GM19238 (cell line): ENCODE data around the gene UNC45A.
A peak's percentile ranks its signal among the peaks of the same experiment; 100 is the strongest.

Experiments
- DNase-seq: peaks from one replicate; pipeline ENCODE4 v3.0.0; 2011; ENCODE audit warnings: low spot score; ENCODE audit not compliant: insufficient read length

The UNC45A gene

GRCh38 chr15:90962021-90962420, 26.9 kb downstream of the UNC45A start:
- no peak for DNase-seq

GRCh38 chr15:90966262-90966661, 31.2 kb downstream of the UNC45A start:
- no peak for DNase-seq

GRCh38 chr15:90967206-90967605, 32.1 kb downstream of the UNC45A start:
- no peak for DNase-seq

GRCh38 chr15:90968434-90968833, 33.3 kb downstream of the UNC45A start:
- DNase-seq = no peak

GRCh38 chr15:90970274-90970673, 35.2 kb downstream of the UNC45A start:
- DNase-seq = no peak

GRCh38 chr15:90972133-90972532, 37.0 kb downstream of the UNC45A start:
- DNase-seq = no peak

- no peak for DNase-seq
Observed at GRCh38 chr15:90974216-90974615, 39.1 kb downstream of the UNC45A start.

- no peak for DNase-seq
Observed at GRCh38 chr15:90979582-90979981, 44.5 kb downstream of the UNC45A start.

- DNase-seq = peak; percentile 21
Observed at GRCh38 chr15:90981681-90982080, 46.6 kb downstream of the UNC45A start.

- no peak for DNase-seq
Observed at GRCh38 chr15:90982135-90982534, 47.0 kb downstream of the UNC45A start.

- peak; percentile 24 for DNase-seq
Observed at GRCh38 chr15:90986790-90987507, 51.9 kb downstream of the UNC45A start.

GRCh38 chr15:90987561-90988141, 52.6 kb downstream of the UNC45A start:
- DNase-seq = no peak

GRCh38 chr15:90988296-90988695, 53.2 kb downstream of the UNC45A start:
- no peak for DNase-seq

GRCh38 chr15:90989040-90989768, 54.1 kb downstream of the UNC45A start:
- DNase-seq = no peak

GRCh38 chr15:90990446-90990845, 55.4 kb downstream of the UNC45A start:
- DNase-seq = no peak

- no peak for DNase-seq
Observed at GRCh38 chr15:90991587-90992285, 56.7 kb downstream of the UNC45A start.

- peak; percentile 19 for DNase-seq
Observed at GRCh38 chr15:90994059-90994416, 59.0 kb downstream of the UNC45A start.

GRCh38 chr15:90994417-90995311, 59.6 kb downstream of the UNC45A start, which contains the start of gene PRC1:
Gene PRC1, minus strand, starts transcription at chr15:90994535. Its CDS starts 118 bp downstream, at chr15:90994417.
- DNase-seq = peak; percentile 99

- DNase-seq = no peak
Observed at GRCh38 chr15:90998737-90999136, 63.7 kb downstream of the UNC45A start.

GRCh38 chr15:91001209-91001608, 66.1 kb downstream of the UNC45A start:
- DNase-seq = no peak
